NCI-H82 treated with DMSO at 0.1 percent for 48 hours (cell line): ENCODE data around the gene CELF4.

ENCODE experiments used
- DNase-seq: peaks from one replicate; lab custom pipeline; 2025; ENCODE audit not compliant: unreplicated experiment; lab: John Stamatoyannopoulos, UW

The CELF4 gene

GRCh38 chr18:37447962-37448888 lies 117.4 kb downstream of the CELF4 start:
- no peak for DNase-seq

- no peak for DNase-seq
Measured at GRCh38 chr18:37445836-37446235, 119.8 kb downstream of the CELF4 start.

GRCh38 chr18:37445368-37445767 lies 120.2 kb downstream of the CELF4 start:
- DNase-seq: peak; percentile 37

DNA sequence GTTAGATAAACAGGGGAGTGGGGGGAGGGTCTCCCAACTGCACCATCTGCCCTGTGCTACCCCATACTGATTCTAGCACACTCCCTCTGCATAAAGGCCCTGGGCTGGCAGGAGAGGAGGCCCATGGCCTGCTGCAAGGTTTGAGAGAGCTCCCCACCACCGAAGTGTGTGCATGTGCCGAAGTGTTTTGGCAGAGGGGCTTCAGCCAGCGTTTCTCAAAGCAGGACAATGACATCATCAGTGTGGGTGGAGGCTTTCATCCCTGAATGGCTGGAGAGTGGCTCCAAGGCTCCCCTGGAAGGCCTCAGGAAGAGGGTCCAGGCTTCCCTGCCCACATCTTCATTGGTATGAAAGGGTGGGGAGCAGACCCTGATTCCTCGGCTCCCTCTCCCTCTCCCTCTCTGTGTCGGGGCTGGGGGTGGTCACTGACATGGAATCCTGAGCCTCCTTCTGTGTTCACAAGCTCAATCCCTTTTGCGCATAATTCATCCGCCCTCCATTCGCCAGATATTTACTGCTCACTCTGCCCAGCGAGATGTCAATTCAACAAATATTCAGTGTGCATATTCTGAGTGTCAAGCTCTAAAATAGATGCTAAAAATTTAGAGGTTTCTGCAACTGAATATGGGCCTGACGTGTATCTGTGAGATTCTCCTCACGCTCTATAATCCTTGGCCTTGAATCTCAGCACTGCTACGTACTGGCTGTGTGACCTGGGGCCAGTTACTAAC lies 122.1 kb downstream of the CELF4 start:
- DNase-seq: no peak

DNA sequence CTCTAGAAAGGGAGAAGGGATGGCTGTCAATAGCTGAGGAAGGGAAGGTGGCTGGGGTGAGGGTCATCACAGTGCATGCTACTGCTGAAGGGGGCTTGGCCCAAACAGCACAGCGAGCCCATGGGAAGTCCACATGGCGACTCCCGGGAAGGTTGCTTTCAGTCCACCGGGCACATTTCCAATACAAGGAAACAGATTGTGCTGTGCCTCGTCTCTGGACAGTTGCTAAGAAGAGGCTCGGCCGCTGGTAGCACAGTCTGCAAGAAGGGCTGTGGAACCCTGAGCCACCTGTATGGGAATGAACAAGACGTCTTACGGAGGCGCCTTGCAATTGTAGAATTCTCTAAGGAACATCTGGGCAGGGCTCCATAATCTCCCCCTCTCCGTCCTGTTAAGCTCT lies 123.1 kb downstream of the CELF4 start:
- no peak for DNase-seq

- no peak for DNase-seq
Measured at GRCh38 chr18:37441821-37442220, 123.8 kb downstream of the CELF4 start.

DNA sequence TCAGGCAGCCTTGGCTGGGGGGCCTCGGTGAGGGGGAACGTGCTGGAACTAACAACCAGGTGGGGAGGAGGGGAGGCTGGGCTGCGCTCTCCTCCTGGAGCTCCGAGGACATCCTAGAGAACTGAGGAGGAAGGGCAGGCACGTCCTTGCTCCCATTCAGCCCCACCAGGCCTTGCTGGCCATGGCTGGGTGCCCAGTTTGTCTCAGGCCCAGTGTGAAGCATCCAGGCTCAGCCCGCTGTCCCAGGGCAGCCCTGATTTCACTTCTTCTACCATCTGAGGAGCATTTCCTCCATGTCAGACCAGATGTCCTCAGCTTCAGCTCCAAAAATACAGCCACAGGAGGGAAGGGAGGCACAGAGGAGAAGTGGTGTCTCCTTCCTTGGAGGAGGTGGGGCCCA lies 125.4 kb downstream of the CELF4 start:
- no peak for DNase-seq

DNA sequence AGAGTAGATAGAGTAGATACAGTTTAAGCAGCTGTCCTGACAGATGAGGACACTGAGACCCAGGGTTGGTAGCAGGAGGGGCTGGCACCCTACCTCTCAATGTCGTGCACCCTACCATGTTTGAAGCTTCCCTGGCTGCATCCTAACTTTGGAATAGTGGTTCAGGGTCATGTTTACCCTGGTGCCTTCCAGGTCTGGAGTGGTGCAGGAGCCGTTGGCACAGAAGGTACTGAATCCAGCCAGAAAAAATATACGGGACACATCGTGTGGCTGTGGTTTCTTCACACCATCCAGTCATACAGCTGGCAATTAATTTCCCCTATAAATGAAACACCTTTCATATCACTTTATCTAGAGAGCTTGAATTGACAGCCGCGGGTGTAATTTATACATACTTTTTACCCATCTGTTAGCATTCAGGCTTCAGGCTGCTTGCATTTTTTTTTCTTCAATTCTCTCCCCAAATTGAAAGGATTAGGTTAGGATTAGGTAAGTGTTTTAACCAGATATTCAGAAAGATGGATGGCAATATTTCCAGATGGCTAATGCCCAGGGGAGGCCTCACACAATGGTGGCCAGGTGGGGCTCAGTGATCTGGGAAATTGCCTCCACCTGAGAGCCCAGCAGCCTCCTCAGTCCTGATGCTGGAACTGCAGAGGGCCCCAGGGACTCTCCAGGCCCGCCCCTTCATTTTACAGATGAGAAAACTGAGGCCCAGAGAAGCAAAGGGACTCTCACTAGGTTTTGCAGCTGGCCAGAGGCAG lies 127.0 kb downstream of the CELF4 start:
- DNase-seq: peak; percentile 27

- no peak for DNase-seq
Measured at GRCh38 chr18:37435996-37436395, 129.6 kb downstream of the CELF4 start.

DNA sequence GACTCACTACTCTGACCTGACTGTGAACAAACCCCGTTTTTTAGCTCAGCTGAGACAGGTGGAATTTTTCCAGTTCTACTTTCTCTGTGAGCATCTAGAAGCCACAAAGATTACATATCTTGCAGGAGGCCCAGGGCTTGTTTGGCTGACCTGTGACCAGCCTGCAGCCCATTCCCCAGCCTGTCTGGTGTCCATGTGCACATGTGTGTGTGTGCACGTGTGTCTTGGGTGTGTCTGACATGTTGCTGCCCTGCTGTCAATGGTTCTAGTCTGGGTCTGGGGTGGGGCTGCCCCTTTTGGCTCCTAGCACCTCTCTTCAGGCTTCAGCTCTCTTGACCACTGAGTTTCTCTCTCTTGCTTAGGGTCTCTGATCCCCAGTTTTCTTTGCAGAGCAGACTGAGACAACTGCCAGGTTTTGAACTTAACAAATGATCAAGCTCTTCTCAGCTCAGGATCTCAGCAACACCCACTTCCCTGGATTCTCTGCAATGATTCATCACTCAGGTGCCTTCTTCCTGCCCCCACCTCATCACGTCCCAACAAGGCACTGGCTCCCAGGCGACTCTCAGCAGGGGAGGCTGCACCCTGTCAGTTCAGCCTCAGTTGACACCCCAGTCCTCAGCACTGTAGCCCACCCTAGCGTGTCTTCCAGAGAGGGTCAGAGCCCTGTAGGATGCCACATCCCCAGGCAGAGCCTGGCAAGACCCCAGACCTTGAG lies 130.3 kb downstream of the CELF4 start:
- no peak for DNase-seq

DNA sequence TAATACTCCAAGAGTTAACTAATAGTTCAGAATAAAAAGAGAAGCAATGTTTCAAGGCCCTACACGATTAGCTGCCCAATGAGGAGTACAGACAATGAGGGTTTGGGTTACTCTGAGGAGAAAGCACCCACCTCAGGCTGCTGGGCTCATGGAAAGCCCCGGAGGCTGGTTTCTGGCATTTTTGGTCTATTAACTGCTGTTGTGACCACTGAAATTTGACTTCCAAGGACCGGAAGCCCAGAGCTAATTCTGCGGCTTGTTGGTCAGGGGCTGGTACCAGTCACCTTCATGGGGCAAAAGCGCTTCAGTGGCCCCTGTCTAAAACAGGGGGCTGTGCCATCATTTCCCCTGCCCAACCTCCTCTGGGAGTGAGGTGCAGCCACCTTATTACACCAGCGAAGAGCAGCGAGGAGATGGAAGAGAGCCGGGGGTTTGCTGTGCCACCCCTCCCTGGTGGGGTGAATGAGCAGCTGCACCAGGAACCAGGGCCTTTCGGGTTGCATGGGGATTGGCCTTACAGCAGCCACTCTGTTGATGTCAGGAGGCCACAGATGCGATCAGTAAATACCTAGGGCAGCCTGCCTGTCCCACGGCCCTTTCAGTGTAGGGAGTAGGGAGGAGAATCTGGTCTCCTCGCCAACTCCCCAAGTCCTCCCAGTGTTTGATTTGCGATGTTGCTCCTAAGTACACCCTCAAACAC lies 131.3 kb downstream of the CELF4 start:
- no peak for DNase-seq

GRCh38 chr18:37432436-37433195 lies 133.0 kb downstream of the CELF4 start:
- no peak for DNase-seq

GRCh38 chr18:37430357-37431076 lies 135.1 kb downstream of the CELF4 start:
- no peak for DNase-seq

DNA sequence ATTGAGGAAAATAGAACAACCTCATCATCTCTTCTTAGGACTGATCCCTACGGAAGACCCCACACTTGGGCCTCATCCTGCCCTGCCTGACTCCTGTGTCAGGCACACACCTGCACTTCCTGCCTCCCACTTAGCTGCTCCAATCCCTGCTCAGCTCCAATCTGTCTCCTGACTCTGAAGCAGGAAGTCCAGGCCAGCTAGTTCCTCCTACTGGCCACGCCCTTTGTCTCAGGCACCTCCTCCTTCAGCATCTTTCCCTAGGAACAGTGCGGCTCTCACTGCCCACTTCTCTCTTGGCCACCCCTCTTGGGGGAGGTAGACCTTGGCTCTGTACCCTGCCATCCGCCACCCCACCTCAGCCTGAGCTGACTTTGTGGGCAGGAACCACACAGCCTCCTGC lies 135.8 kb downstream of the CELF4 start:
- peak; percentile 15 for DNase-seq

DNA sequence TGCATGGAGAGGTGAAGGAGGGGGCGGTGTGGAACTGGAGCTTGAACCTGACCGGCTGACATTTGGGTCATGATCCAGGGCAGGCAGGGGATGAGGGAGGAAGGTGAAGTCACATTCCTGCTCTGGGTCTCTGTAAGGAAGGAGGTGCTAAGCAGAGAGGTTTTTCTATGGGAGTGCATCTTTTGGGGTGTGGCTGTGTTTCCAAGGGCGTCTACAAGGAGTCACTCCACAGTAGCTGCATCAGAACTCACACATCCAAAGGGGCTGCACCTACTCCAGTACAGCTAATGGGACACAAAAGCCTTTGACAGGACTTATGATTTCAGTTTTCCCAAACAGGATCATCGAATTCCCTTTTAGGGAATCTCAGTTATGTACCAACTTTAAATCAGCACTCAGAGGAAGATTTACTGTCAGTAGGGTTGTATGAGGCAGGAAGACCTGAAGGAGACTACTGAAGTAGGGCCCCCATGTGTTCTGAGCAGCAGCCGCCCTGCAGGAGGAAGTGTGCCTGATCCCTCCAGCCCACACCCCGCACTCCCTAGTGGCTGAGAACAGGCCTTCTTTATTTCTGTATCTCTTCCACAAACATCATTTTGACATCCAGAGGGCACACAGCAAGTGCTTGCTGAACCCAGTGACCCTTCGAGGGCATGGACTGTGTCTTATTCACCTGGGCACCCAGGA lies 137.2 kb downstream of the CELF4 start:
- no peak for DNase-seq

DNA sequence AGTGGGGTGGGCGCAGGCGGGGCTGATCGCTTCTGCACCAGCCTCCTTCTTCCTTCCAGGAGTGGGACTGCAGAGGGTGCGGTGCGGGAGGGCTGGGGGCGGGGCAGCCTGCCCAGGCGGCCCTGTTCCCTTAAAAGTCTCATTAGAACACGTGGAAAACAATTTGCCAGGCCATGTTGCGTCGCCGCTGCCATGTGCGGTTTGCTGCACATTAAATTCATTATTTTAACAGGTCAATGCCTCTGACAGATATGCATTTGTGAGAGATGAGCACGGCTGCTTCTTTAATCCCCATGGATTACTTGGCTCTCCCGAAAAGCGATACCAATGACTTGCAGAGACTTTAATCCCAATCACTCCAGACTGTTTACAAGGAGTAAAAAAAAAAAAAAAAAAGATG lies 139.0 kb downstream of the CELF4 start:
- DNase-seq: peak; percentile 63

DNA sequence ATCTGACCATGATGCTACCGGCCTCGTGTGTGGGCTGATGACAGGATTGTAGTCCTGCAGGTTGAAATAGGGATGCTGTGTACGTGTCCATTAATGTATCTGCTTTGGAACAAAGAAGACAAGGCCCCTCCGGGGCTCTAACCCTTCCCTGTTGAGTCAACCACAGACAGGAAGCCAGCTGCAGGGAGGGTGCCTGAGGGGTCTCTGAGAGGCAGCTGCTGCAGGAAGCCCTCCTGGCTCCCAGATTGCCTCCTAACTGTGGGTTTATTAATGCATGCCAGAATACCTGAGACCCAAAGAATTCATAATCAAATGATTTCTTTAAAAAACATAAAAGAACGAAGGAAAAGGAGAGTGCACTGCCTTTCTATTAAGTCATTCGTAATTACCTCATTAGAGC lies 140.4 kb downstream of the CELF4 start:
- no peak for DNase-seq

- no peak for DNase-seq
Measured at GRCh38 chr18:37424507-37424906, 141.1 kb downstream of the CELF4 start.
